ENCODE data around the gene MSI2. TPM values are rescaled to one million over a fixed set of nuclear protein-coding genes. Genes with fewer than 3 reads are reported as not detected.

The MSI2 gene
- total and polyA plus RNA-seq, 2 experiments from 2014 or later, result 18.9 to 41.8 TPM

- TF ChIP-seq ZNF462 (CRISPR knock-in tag; IDR thresholded peaks at IDR 0.05), result no peak
- TF ChIP-seq ZNF331 (CRISPR knock-in tag; IDR thresholded peaks at IDR 0.05; ENCODE audit: low read depth), result no peak
- no peak for TF ChIP-seq POLR2AphosphoS5 (IDR thresholded peaks at IDR 0.05; ENCODE audit: low read depth)
- no peak for TF ChIP-seq EZH2 (IDR thresholded peaks at IDR 0.05; ENCODE audit: low read depth, unreplicated experiment)
- TF ChIP-seq REST (IDR thresholded peaks at IDR 0.05; ENCODE audit: unreplicated experiment), result no peak
- no peak for TF ChIP-seq EZH2phosphoT487 (IDR thresholded peaks at IDR 0.05; ENCODE audit: unreplicated experiment)
- no peak for TF ChIP-seq JUNB (IDR thresholded peaks at IDR 0.05; ENCODE audit: unreplicated experiment)
- no peak for TF ChIP-seq ZNF114 (CRISPR knock-in tag; IDR thresholded peaks at IDR 0.05)
- no peak for TF ChIP-seq NANOG (IDR thresholded peaks at IDR 0.05; ENCODE audit: borderline replicate concordance)
- no peak for TF ChIP-seq ETS1 (IDR thresholded peaks at IDR 0.05)
Measured at GRCh38 chr17:57273490-57273889, 17.2 kb downstream of the MSI2 start (continued).

Measured in GM23338 (cell line).